ENCODE results near the gene ASCC1. TPM values are rescaled to one million over a fixed set of nuclear protein-coding genes. Genes with fewer than 3 reads are reported as not detected.

The ASCC1 gene
- total and polyA plus RNA-seq, 2 experiments from 2014 or later = 31.8 to 38.7 TPM

- Histone ChIP-seq H3K9me2 (replicated peaks; ENCODE audit: insufficient read depth) (no peaks in the 10 kb centered on the region), H3K27ac (no peak overlapping the region), H3K4me3 (no peak overlapping the region), H3K9me3 (ENCODE audit: low read depth) (no peaks in the 10 kb centered on the region), H2AFZ (no peak overlapping the region), H4K20me1 (ENCODE audit: insufficient read depth, poor library complexity, severe bottlenecking) (no peaks in the 10 kb centered on the region), H3K4me1 (ENCODE audit: insufficient read depth) (peaks cover 4% of the 10 kb centered on the region), H3K36me3 (replicated peaks; ENCODE audit: insufficient read depth, low read depth) (no peaks in the 10 kb centered on the region), H3K27me3 (no peaks in the 10 kb centered on the region), H3K79me2 (no peaks in the 10 kb centered on the region), H3K4me2 (no peak overlapping the region)
- no peak for DNase-seq (ENCODE audit: low spot score)
- no peak for TF ChIP-seq EZH2 (IDR thresholded peaks at IDR 0.05; ENCODE audit: borderline replicate concordance)
- TF ChIP-seq EZH2phosphoT487 (IDR thresholded peaks at IDR 0.05; ENCODE audit: low read depth, severe bottlenecking, unreplicated experiment) = no peak
- no peak for TF ChIP-seq CTCF (IDR thresholded peaks at IDR 0.05; ENCODE audit: poor library complexity)
- WGBS (ENCODE audit: low lambda C conversion rate, missing lambda C conversion rate) = 96% methylated on average over 1 of the region's 1 CpG
These were observed 94.7 kb downstream of the ASCC1 start for GRCh38 chr10:72121389-72121788.

GRCh38 chr10:72116372-72116771, 99.7 kb downstream of the ASCC1 start:
- no peaks in the 10 kb centered on the region for H3K9me3 ChIP-seq (ENCODE audit: low read depth)
- H3K27me3 ChIP-seq = no peaks in the 10 kb centered on the region
- no peak overlapping the region for H3K4me3 ChIP-seq
- no peaks in the 10 kb centered on the region for H4K20me1 ChIP-seq (ENCODE audit: insufficient read depth, poor library complexity, severe bottlenecking)
- H3K27ac ChIP-seq = no peak overlapping the region
- TF ChIP-seq EZH2phosphoT487 (IDR thresholded peaks at IDR 0.05; ENCODE audit: low read depth, severe bottlenecking, unreplicated experiment) (no peak), CTCF (IDR thresholded peaks at IDR 0.05; ENCODE audit: poor library complexity) (no peak), EZH2 (IDR thresholded peaks at IDR 0.05; ENCODE audit: borderline replicate concordance) (no peak)
- DNase-seq (ENCODE audit: low spot score) = no peak
- 94% methylated on average over 2 of the region's 2 CpGs for WGBS (ENCODE audit: low lambda C conversion rate, missing lambda C conversion rate)
- no peak overlapping the region for H3K4me2 ChIP-seq
- H3K9me2 ChIP-seq (replicated peaks; ENCODE audit: insufficient read depth) = no peaks in the 10 kb centered on the region
- H2AFZ ChIP-seq = no peak overlapping the region
- H3K4me1 ChIP-seq (ENCODE audit: insufficient read depth) = no peaks in the 10 kb centered on the region
- no peaks in the 10 kb centered on the region for H3K79me2 ChIP-seq
- H3K36me3 ChIP-seq (replicated peaks; ENCODE audit: insufficient read depth, low read depth) = no peaks in the 10 kb centered on the region

GRCh38 chr10:72114706-72115450, 101.2 kb downstream of the ASCC1 start:
- no peaks in the 10 kb centered on the region for H3K79me2 ChIP-seq
- WGBS (ENCODE audit: low lambda C conversion rate, missing lambda C conversion rate) = 72% methylated on average over 2 of the region's 2 CpGs
- no peaks in the 10 kb centered on the region for H4K20me1 ChIP-seq (ENCODE audit: insufficient read depth, poor library complexity, severe bottlenecking)
- no peak for DNase-seq (ENCODE audit: low spot score)
- no peak overlapping the region for H3K27ac ChIP-seq
- no peaks in the 10 kb centered on the region for H3K9me3 ChIP-seq (ENCODE audit: low read depth)
- no peak overlapping the region for H2AFZ ChIP-seq
- no peaks in the 10 kb centered on the region for H3K27me3 ChIP-seq
- no peak for TF ChIP-seq CTCF (IDR thresholded peaks at IDR 0.05; ENCODE audit: poor library complexity)
- TF ChIP-seq EZH2 (IDR thresholded peaks at IDR 0.05; ENCODE audit: borderline replicate concordance) = no peak
- TF ChIP-seq EZH2phosphoT487 (IDR thresholded peaks at IDR 0.05; ENCODE audit: low read depth, severe bottlenecking, unreplicated experiment) = no peak
- no peaks in the 10 kb centered on the region for H3K36me3 ChIP-seq (replicated peaks; ENCODE audit: insufficient read depth, low read depth)
- no peaks in the 10 kb centered on the region for H3K9me2 ChIP-seq (replicated peaks; ENCODE audit: insufficient read depth)
- H3K4me2 ChIP-seq = no peak overlapping the region
- peaks cover under 1% of the 10 kb centered on the region for H3K4me1 ChIP-seq (ENCODE audit: insufficient read depth)
- no peak overlapping the region for H3K4me3 ChIP-seq
